ENCODE measurements around the gene FGFR4.

GRCh38 chr5:177105691-177106476 lies 19.2 kb downstream of the FGFR4 start:
- no peak for TF ChIP-seq CTCF (IDR thresholded peaks at IDR 0.05)
- TF ChIP-seq RXRA (IDR thresholded peaks at IDR 0.05; ENCODE audit: borderline replicate concordance, low read depth) = no peak
- TF ChIP-seq TAF1 (IDR thresholded peaks at IDR 0.05; ENCODE audit: borderline replicate concordance, low read depth, low read length) = no peak
- no peak for TF ChIP-seq USF1 (IDR thresholded peaks at IDR 0.05; ENCODE audit: borderline replicate concordance, low read depth)
- TF ChIP-seq YY1 (IDR thresholded peaks at IDR 0.05; ENCODE audit: low read depth) = no peak
- no peak for TF ChIP-seq POLR2AphosphoS5 (IDR thresholded peaks at IDR 0.05; ENCODE audit: low read depth, low read length)
- TF ChIP-seq USF2 (IDR thresholded peaks at IDR 0.05; ENCODE audit: borderline replicate concordance, low read depth, low read length) = no peak
